ENCODE data around the gene DEXI. TPM values are rescaled to one million over a fixed set of nuclear protein-coding genes. Genes with fewer than 3 reads are reported as not detected.

The DEXI gene
- total and polyA plus RNA-seq, 9 of the 15 experiments (the other 6 are each of a cell fraction or from before 2014, with no cell fraction given), result 2.9 to 40.1 (median 22.0) TPM

GRCh38 chr16:10988879-10989278 lies 46.6 kb upstream of the DEXI start:
- Histone ChIP-seq H3K36me3 (ENCODE audit: control insufficient read depth, insufficient read depth, low read length) (peaks cover 45% of the 10 kb centered on the region), H3K9ac (ENCODE audit: insufficient read depth in 1 of 2, low read depth in 2 of 2, low read length in 2 of 2) (no peak overlapping the region), H3K4me3 (no peak overlapping the region), H3K9me3 (replicated peaks; ENCODE audit: control insufficient read depth, insufficient read depth, low read depth, low read length) (no peaks in the 10 kb centered on the region), H3K4me2 (ENCODE audit: insufficient read depth, low read length) (no peak overlapping the region), H3K27ac (ENCODE audit: extremely low read depth, low read depth, low read length) (no peak overlapping the region; the same call in 2 of the 3 replicates), H2AFZ (ENCODE audit: low read depth, low read length) (no peak overlapping the region), H3K27me3 (ENCODE audit: control insufficient read depth in 2 of 2, insufficient read depth in 2 of 2, low read length in 2 of 2) (no peaks in the 10 kb centered on the region), H3K79me2 (ENCODE audit: control insufficient read depth, insufficient read depth, low read length) (no peaks in the 10 kb centered on the region; the same call in 2 of the 3 replicates), H3K4me1 (replicated peaks in 1 of 2; ENCODE audit: control insufficient read depth in 2 of 2, insufficient read depth in 2 of 2, low read length in 2 of 2) (peaks cover 16 to 31% of the 10 kb centered on the region in 2 experiments; a peak in 4 of 5 replicates), H4K20me1 (replicated peaks; ENCODE audit: control insufficient read depth, insufficient read depth, low read length) (peaks cover 9% of the 10 kb centered on the region; the same call in 1 of the 2 replicates), H3K9me1 (ENCODE audit: control insufficient read depth, insufficient read depth, low read length) (peaks cover 6% of the 10 kb centered on the region)
- ChIA-PET CTCF (ENCODE audit: low intra/inter-chr PET ratio) (no interaction called here), POLR2A (interaction anchor here (1.5 to 2.4 kb wide), 2 partner anchors 266 to 267 kb away, joined by 3 to 5 read pairs; partner anchors contain the start of gene SOCS1)
- in situ Hi-C loops (cut with MboI) (no loop called here), intact Hi-C loops (cut with micrococcal nuclease) (no loop called here)
- 92% methylated on average over 6 of the region's 6 CpGs for WGBS (ENCODE audit: insufficient coverage, low coverage, missing lambda C conversion rate)
- no TSS peak for BruUV-seq (replicated peaks)
- DNase-seq (ENCODE audit: extremely low read depth in 1 of 4, low spot score in 3 of 4) (no peak), FAIRE-seq (no peak), ATAC-seq (no peak)
- TF ChIP-seq ZNF274 (IDR thresholded peaks at IDR 0.05; ENCODE audit: borderline replicate concordance, low read depth, low read length), result no peak

- intact Hi-C loops (cut with micrococcal nuclease) (no loop called here), in situ Hi-C loops (cut with MboI) (no loop called here)
- Histone ChIP-seq H3K27ac (ENCODE audit: extremely low read depth, low read depth, low read length) (no peak overlapping the region), H3K27me3 (ENCODE audit: control insufficient read depth in 2 of 2, insufficient read depth in 2 of 2, low read length in 2 of 2) (no peaks in the 10 kb centered on the region), H3K4me2 (ENCODE audit: insufficient read depth, low read length) (no peak overlapping the region), H2AFZ (ENCODE audit: low read depth, low read length) (no peak overlapping the region), H3K79me2 (ENCODE audit: control insufficient read depth, insufficient read depth, low read length) (no peaks in the 10 kb centered on the region; the same call in 2 of the 3 replicates), H4K20me1 (replicated peaks; ENCODE audit: control insufficient read depth, insufficient read depth, low read length) (peaks cover 9% of the 10 kb centered on the region; the same call in 1 of the 2 replicates), H3K4me3 (no peak overlapping the region), H3K36me3 (ENCODE audit: control insufficient read depth, insufficient read depth, low read length) (peaks cover 41% of the 10 kb centered on the region), H3K9me3 (replicated peaks; ENCODE audit: control insufficient read depth, insufficient read depth, low read depth, low read length) (no peaks in the 10 kb centered on the region), H3K9ac (ENCODE audit: insufficient read depth in 1 of 2, low read depth in 2 of 2, low read length in 2 of 2) (no peak overlapping the region), H3K9me1 (ENCODE audit: control insufficient read depth, insufficient read depth, low read length) (peaks cover 6% of the 10 kb centered on the region), H3K4me1 (replicated peaks in 1 of 2; ENCODE audit: control insufficient read depth in 2 of 2, insufficient read depth in 2 of 2, low read length in 2 of 2) (peaks cover 15 to 29% of the 10 kb centered on the region in 2 experiments; a peak in 4 of 5 replicates)
- WGBS (ENCODE audit: insufficient coverage, low coverage, missing lambda C conversion rate), result 52% methylated on average over 7 of the region's 7 CpGs
- no TSS peak for BruUV-seq (replicated peaks)
- CTCF ChIA-PET (ENCODE audit: low intra/inter-chr PET ratio), result no interaction called here
- ATAC-seq (peak; percentile 58; the same call in 2 of the 3 replicates), FAIRE-seq (no peak), DNase-seq (ENCODE audit: extremely low read depth in 1 of 4, low spot score in 3 of 4) (peak in 3 of 4 experiments; percentile 31 to 45 (median 42))
- TF ChIP-seq CXXC5 (CRISPR knock-in tag; IDR thresholded peaks at IDR 0.05), result 0 out of 2 replicates have a peak, but pooled peaks have one; percentile 28
- peak; percentile 58; the same call in 1 of the 2 replicates for TF ChIP-seq ZNF24 (IDR thresholded peaks at IDR 0.05)
- TF ChIP-seq STAG1 (CRISPR knock-in tag; IDR thresholded peaks at IDR 0.05; ENCODE audit: borderline replicate concordance), result peak; percentile 11; the same call in 1 of the 2 replicates
- TF ChIP-seq NFE2L1 (tag; IDR thresholded peaks at IDR 0.05; ENCODE audit: borderline replicate concordance, low read depth), result no peak
- TF ChIP-seq, protein P1, sequence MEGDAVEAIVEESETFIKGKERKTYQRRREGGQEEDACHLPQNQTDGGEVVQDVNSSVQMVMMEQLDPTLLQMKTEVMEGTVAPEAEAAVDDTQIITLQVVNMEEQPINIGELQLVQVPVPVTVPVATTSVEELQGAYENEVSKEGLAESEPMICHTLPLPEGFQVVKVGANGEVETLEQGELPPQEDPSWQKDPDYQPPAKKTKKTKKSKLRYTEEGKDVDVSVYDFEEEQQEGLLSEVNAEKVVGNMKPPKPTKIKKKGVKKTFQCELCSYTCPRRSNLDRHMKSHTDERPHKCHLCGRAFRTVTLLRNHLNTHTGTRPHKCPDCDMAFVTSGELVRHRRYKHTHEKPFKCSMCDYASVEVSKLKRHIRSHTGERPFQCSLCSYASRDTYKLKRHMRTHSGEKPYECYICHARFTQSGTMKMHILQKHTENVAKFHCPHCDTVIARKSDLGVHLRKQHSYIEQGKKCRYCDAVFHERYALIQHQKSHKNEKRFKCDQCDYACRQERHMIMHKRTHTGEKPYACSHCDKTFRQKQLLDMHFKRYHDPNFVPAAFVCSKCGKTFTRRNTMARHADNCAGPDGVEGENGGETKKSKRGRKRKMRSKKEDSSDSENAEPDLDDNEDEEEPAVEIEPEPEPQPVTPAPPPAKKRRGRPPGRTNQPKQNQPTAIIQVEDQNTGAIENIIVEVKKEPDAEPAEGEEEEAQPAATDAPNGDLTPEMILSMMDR (IDR thresholded peaks at IDR 0.05 in 2 of 3, conservative IDR thresholded peaks at IDR 0.05 in 1 of 3; ENCODE audit: insufficient read depth in 2 of 3, low read depth in 1 of 3, low read length in 3 of 3), result peak; percentile 52 to 71 (median 54)
- no peak for TF ChIP-seq LCOR (CRISPR knock-in tag; IDR thresholded peaks at IDR 0.05)
- TF ChIP-seq RAD21 (CRISPR knock-in tag; conservative IDR thresholded peaks at IDR 0.05 in 1 of 2, IDR thresholded peaks at IDR 0.05 in 1 of 2), result peak in 1 of 2 experiments; percentile 26; a peak in 1 of 4 replicates
- POLR2A ChIA-PET, result interaction anchor here (2.4 kb wide), 1 partner anchor 266 kb away, joined by 5 read pairs; no protein-coding TSS in a partner anchor
Measured at GRCh38 chr16:10988164-10988803, 46.0 kb upstream of the DEXI start.

All from K562 (cell line).